HK-2 (cell line): ENCODE results near the gene CCNH.

Experiments used
- DNase-seq: peaks from one replicate; pipeline ENCODE4 v3.0.0-alpha.2; 2018; ENCODE audit not compliant: unreplicated experiment

The CCNH gene

DNA sequence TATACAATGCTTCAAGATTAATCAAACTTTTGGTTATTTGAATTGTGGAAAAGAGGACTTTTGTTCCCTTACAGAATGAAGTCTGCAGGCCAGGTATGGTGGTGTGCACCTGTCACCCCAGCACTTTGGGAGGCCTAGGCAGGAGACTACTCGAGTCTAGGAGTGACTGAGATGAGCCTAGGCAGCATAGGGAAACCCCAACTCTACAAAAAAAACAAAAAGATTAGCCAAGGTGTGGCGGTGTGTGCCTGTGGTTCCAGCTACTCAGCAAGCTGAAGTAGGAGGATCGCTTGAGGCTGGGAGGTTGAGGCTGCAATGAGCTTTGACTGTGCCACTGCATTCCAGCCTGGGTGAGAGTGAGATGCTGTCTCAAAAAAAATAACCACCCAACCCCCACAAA, 9.3 kb downstream of the CCNH start:
- DNase-seq, result no peak

- no peak for DNase-seq
These were observed 11.1 kb downstream of the CCNH start for GRCh38 chr5:87401626-87402025.

DNA sequence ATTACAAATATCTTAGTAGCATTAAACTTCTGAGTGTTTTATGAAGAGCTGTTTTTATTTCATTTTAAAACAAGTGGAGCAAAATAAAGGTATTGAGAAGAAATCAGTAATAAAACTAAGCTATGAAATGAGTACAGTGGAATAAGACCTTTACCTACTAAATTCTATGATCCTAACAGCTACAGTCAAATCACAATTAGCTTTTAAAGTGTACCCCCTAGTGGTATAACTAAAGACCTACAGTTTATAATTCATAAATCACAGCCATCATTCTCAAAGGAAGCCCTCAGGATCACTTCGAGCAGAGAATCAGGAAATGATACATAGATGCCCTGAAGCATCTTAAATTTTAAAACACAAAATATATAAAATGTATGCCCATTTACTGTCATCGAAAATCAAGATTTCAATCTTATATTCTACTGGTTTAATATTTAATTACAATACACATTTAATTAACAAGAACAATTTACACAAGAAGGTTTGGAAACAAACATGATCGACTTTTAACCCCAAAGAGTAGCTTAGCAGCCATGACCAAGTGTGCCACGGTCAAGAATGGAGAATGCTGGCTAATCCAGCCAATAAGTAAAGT, 12.3 kb downstream of the CCNH start:
- no peak for DNase-seq

- no peak for DNase-seq
These were observed 13.0 kb downstream of the CCNH start for GRCh38 chr5:87399720-87400119.

- DNase-seq, result no peak
These were observed 13.6 kb downstream of the CCNH start for GRCh38 chr5:87398981-87399614.

- no peak for DNase-seq
These were observed 18.1 kb downstream of the CCNH start for GRCh38 chr5:87394411-87395165.

DNA sequence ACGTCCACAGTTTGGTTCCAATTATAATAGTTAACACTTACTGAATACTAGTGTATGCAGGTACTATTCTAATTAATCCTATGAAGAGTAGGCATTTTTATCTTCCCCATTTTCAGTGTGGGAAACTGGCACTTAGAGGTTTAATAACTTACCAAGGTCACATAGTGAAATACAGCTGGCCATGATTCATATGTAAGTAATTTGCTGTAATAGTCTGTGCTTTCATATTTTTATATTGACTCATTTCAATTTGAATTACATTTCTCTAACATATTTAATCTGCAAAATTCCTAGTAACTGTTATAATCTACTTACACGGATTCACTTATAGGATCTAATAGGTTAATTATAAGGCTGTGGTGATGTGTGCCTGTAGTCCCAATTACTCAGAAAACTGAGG, 19.4 kb downstream of the CCNH start:
- no peak for DNase-seq

DNA sequence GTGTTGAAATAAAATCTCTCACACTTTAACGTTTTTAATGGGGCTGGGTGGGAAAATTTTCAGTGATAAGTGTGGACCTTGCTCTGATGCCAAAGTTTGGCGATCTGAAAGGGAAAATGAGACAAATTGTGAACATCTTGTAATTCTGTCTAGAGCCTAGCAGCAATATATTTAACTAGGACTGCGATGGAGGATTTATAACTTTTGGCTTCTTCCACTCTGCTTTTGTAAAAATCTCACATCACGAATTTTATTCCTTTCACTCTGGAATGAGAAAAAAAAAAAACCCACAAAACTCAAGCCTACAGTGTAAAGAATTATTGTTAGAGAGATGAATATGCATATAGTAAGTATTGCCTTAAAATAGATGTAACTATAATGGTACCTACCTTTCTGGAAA, 19.9 kb downstream of the CCNH start:
- no peak for DNase-seq

- DNase-seq, result no peak
These were observed 20.6 kb downstream of the CCNH start for GRCh38 chr5:87392170-87392569.

DNA sequence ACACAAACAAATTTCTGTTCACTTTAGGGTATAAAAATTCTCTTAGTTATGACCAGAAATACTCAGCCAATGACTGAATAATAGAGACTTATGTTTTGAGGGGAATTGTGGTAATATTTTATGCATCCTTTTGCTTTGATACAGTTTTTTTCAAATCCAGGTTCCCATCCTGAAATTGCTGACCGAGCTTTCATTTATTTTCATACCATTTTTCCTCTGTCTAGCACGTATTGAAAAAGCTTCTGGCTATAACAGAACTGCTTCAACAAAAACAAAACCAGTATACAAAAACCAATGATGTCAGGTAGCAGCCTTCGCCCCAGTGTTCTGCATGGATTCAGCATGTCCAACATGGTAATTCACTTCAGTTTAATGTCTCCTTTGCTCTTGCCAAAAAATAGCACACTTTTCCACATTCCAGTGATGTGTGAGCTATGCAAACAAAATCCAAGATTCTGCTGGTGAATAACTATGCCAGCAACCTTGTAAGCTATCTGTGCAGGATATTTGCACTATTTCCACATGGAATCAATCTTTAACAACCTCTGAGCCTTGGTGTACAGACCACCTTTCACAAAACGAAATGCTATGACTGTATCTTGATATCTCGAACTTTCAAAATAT, 22.0 kb downstream of the CCNH start:
- no peak for DNase-seq

DNA sequence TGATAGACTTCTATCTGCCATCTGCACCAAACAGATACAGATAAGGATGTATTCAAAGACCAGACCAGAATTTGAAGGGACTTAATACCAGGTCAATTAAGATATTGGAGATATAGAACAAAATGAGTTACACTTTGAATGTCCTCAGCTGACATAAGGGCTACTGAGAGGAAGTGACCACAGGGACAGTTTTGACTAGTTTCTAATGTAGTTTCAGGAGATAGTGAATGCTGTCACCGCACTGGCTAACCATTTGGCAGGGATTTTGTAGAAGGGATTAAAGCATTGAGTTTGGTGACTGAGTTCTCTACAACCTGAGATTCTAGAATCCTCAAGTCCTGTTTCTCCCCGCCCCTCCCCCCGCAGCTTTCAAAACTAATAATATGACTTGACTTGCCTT, 22.7 kb downstream of the CCNH start:
- no peak for DNase-seq

GRCh38 chr5:87389296-87390034, 23.3 kb downstream of the CCNH start:
- DNase-seq, result no peak

- no peak for DNase-seq
These were observed 24.6 kb downstream of the CCNH start for GRCh38 chr5:87388129-87388528.

- DNase-seq, result no peak
These were observed 26.9 kb downstream of the CCNH start for GRCh38 chr5:87385802-87386201.

DNA sequence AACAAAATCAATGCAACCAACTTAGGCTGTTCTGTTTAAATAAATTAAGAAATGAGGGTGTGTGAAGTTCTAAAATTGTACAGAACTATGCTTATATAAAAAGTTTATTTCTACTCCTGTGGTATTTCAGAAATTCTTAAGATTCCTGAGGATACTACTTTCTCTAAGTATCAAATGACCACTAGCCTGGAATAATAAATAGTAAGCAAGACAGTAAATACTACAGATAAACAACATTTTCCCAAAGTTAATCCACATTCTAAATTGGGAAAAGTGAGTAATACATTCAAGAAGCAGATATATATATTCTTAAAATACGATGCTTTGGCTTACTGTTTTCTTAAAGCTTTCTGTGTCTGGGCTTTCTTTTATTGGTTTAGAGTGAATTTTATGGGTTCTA, 29.5 kb downstream of the CCNH start:
- no peak for DNase-seq

DNA sequence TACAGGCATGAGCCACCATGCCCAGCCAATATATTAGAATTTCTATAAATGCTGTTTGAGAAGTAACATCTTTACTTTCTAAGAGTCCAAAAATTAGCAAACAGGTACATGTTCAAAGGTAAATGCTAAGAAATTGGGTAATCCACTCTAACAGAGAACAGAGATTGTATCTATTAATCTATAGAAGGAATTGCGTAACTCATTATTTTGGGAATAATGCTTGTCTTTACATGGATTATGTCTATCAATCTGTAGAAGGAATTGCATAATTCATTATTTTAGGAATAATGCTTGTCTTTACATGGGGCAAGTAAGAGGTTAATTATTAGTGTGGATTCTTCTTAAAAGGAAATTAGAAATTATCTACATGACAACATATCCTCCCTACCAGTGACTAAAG, 30.5 kb downstream of the CCNH start:
- DNase-seq, result no peak

DNA sequence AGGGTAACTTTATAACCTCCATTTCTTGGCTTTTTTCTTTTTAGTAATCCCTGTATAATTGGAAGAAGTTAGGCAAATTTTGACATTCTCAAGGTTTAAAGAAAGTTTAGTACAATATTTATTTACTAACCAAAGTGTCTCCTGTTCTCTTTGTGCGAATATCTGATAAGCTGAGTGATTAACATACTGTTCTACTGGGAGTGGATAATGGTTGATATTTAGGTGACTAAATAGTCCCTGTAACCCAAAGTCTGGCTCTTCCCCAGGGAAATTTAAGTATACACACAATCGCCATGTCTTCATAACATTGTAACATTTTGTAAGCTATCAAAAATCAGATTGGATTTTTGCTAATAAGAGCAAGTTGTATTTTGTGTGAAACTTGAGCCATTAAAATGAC, 40.0 kb downstream of the CCNH start:
- no peak for DNase-seq

GRCh38 chr5:87369431-87369830, 43.3 kb downstream of the CCNH start:
- no peak for DNase-seq

- DNase-seq, result no peak
These were observed 44.1 kb downstream of the CCNH start for GRCh38 chr5:87368601-87369000.

DNA sequence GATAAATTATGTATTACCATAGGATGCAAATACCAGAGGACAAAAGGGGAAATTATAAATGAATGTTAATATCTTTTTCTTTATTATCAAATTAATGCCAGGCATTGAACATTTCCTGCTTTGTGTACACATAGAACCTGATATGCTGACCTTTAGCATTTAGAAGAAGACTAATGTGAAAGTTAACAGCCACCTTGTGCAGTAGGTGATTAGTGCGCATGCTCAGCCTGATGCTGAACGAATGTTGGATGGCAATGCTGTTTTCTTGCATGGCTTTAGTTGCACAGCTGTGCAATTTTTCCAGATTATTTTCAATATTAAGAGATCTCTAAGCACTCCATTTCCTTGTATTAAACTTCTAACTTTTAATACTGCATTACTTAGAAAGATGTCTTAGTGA, 45.5 kb downstream of the CCNH start:
- DNase-seq, result no peak

DNA sequence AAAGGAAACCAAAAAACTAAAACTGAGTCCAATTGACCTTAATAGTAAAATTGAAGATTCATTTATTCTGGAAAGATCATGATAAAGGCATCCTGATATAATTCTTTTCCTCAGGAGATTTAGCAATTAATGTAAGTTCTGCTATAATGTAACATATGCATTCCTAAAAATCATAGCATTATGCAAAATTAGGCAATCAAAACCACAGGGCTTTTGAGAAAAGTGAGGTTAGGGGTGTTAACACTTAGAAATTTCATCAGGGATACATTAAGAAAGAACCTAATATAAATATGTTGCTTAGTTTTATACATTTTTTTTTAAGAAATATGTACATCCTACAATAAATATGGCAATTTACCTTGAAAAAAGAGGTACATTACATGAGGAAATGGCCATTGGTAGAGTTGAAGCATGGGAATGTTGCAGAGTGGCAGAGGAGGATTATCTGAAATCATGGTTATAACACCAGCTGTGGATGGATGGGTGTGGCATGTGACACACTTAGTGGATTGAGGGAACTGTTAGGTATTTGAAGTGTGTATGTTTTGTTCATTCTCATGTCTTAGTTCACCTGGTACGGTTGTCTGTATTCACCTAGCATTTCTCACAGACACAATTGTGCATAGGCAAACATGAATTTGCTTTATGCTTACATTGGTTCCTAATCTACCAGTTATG, 51.1 kb downstream of the CCNH start:
- no peak for DNase-seq

- DNase-seq, result no peak
These were observed 51.7 kb downstream of the CCNH start for GRCh38 chr5:87361031-87361445.
